ENCODE results near the gene H3-3A. TPM values are rescaled to one million over a fixed set of nuclear protein-coding genes. Genes with fewer than 3 reads are reported as not detected.

H3-3A gene
- total and polyA plus RNA-seq, 8 donors, result 444 to 1,270 (median 1,187) TPM

- H3K27ac ChIP-seq, result peak overlapping the region in 1 of 2 donors; percentile 92
- intact Hi-C loops (cut with DNase I), result no loop called here
Measured at GRCh38 chr1:226035915-226036314, 26.6 kb upstream of the H3-3A start.

DNA sequence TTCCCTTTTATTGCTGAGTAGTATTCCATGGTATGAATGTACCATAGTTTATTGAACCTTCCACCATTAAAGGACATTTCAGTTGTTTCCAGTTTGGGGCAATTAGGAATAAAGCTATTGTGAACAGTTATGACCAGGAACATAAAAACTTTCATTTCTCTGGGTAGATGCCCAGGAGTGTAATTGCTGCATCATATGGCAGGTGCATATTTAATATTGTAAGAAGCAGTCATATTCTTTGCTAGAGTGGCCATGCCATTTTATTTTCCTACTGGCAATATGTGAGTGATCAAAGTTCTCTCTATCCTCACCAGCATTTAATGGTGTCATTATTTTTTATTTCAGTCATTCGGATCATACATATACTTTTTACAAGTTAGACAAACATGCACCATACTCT lies 23.9 kb upstream of the H3-3A start:
- no peak for DNase-seq
- intact Hi-C loops (cut with DNase I), result no loop called here

More at GRCh38 chr1:226035915-226036314, 26.6 kb upstream of the H3-3A start:
- no peaks in the 10 kb centered on the region for H3K27me3 ChIP-seq
- TF ChIP-seq CTCF (IDR thresholded peaks at IDR 0.05), result no peak
- DNase-seq (no peak), ATAC-seq (no peak)
- H3K4me1 ChIP-seq, result peaks cover 5 to 49% of the 10 kb centered on the region in 2 donors
- H3K36me3 ChIP-seq, result no peaks in the 10 kb centered on the region
- no peaks in the 10 kb centered on the region for H3K9me3 ChIP-seq
- H3K4me3 ChIP-seq, result no peak overlapping the region

GRCh38 chr1:226041419-226041818 lies 21.1 kb upstream of the H3-3A start:
- Histone ChIP-seq H3K27me3 (no peaks in the 10 kb centered on the region), H3K27ac (peak overlapping the region in 1 of 2 donors; percentile 93), H3K4me1 (peaks cover 0 to 36% of the 10 kb centered on the region in 2 donors), H3K9me3 (no peaks in the 10 kb centered on the region), H3K36me3 (no peaks in the 10 kb centered on the region), H3K4me3 (no peak overlapping the region)
- intact Hi-C loops (cut with DNase I), result no loop called here
- TF ChIP-seq CTCF (IDR thresholded peaks at IDR 0.05), result no peak
- DNase-seq (no peak), ATAC-seq (no peak)

More for the DNA sequence above, 23.9 kb upstream of the H3-3A start:
- H3K27ac ChIP-seq, result no peak overlapping the region
- H3K4me3 ChIP-seq, result no peak overlapping the region
- no peaks in the 10 kb centered on the region for H3K9me3 ChIP-seq
- no peaks in the 10 kb centered on the region for H3K36me3 ChIP-seq
- H3K27me3 ChIP-seq, result no peaks in the 10 kb centered on the region
- TF ChIP-seq CTCF (IDR thresholded peaks at IDR 0.05), result no peak
- peaks cover 5 to 47% of the 10 kb centered on the region in 2 donors for H3K4me1 ChIP-seq
- no peak for ATAC-seq

DNA sequence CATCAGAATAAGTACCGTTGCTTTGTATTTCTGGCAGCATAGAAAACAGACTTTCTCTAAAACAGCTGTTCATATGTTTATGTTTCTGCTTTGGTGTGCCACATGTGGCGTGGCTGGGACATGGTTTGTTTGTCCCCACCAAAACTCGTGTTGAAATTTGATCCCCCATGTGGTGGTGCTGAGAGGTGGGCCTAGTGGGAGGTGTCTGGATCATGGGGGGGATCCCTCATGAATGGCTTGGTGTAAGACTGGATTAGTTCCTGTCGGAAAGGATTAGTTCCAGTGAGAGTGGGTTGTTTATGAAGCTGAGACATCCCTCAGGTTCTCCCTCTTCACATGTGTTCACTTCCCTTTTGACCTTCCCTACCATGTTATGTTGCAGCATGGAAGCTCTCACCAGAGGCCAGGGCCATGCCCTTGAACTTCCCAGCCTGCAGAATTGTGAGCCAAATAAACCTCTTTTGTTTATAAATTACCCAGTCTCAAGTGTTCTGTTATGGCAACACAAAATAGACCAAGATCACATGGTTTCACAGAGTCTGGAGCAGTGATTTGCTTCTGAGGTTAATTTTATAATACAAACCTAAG lies 17.9 kb upstream of the H3-3A start:
- Histone ChIP-seq H3K4me3 (no peak overlapping the region), H3K9me3 (no peaks in the 10 kb centered on the region), H3K36me3 (no peaks in the 10 kb centered on the region), H3K27me3 (no peaks in the 10 kb centered on the region), H3K4me1 (peaks cover 0 to 46% of the 10 kb centered on the region in 2 donors), H3K27ac (peak overlapping the region in 1 of 2 donors; percentile 93)
- intact Hi-C loops (cut with DNase I), result no loop called here
- no peak for TF ChIP-seq CTCF (IDR thresholded peaks at IDR 0.05)
- ATAC-seq (no peak), DNase-seq (no peak)

DNA sequence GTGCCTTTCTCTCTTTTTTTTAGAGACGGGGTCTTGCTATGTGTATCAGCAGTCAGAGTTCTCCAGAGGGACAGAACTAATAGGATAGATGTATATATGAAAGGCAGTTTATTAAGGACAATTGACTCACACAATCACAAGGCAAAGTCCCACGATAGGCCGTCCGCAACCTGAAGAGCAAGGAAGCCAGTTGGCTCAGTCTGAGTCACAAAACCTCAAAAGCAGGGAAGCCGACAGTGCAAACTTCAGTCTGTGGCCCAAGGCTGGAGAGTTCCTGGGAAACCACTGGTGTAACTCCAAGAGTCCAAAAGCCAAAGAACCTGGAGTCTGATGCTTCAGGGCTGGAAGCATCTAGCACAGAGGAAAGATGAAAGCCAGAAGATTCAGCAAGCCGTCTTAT lies 16.3 kb upstream of the H3-3A start:
- intact Hi-C loops (cut with DNase I), result no loop called here
- no peak overlapping the region for H3K4me3 ChIP-seq
- TF ChIP-seq CTCF (IDR thresholded peaks at IDR 0.05), result no peak
- ATAC-seq (peak; percentile 53), DNase-seq (no peak)
- no peak overlapping the region for H3K27ac ChIP-seq
- H3K9me3 ChIP-seq, result no peaks in the 10 kb centered on the region
- no peaks in the 10 kb centered on the region for H3K36me3 ChIP-seq
- H3K4me1 ChIP-seq, result peaks cover 0 to 52% of the 10 kb centered on the region in 2 donors
- H3K27me3 ChIP-seq, result no peaks in the 10 kb centered on the region
